Stimulated activated naive CD4-positive, alpha-beta T cell treated with Interleukin-2 at 50 U/mL for 16 hours (primary cell): Measurements from ENCODE around the gene PPL.
"Not testable (repeated sequence)": the region's sequence is repeated elsewhere in the genome, so short reads cannot be mapped to it uniquely, and the experiment has no call there.

Source experiments
- DNase-seq: peaks from one replicate; lab custom pipeline; 2025; lab: John Stamatoyannopoulos, UW

The PPL gene

GRCh38 chr16:4936991-4937781 is at the start of gene PPL:
Gene PPL, minus strand, starts transcription at chr16:4937148. Its CDS starts 103 bp downstream, at chr16:4937045.
- no peak for DNase-seq

GRCh38 chr16:4984174-4984990 is 47.4 kb upstream of the PPL start:
- DNase-seq: no peak

- DNase-seq: no peak
Observed at GRCh38 chr16:4982056-4982867, 45.3 kb upstream of the PPL start.

- no peak for DNase-seq
Observed at GRCh38 chr16:4981473-4981872, 44.5 kb upstream of the PPL start.

GRCh38 chr16:4980691-4981090 is 43.7 kb upstream of the PPL start:
- DNase-seq: no peak

GRCh38 chr16:4979736-4980660 is 43.0 kb upstream of the PPL start:
- no peak for DNase-seq

GRCh38 chr16:4979164-4979563 is 42.2 kb upstream of the PPL start:
- no peak for DNase-seq

- no peak for DNase-seq
Observed at GRCh38 chr16:4976611-4977145, 39.7 kb upstream of the PPL start.

- DNase-seq: no peak
Observed at GRCh38 chr16:4976079-4976478, 39.1 kb upstream of the PPL start.

GRCh38 chr16:4972938-4973587 is 36.1 kb upstream of the PPL start:
- no peak for DNase-seq

- DNase-seq: no peak
Observed at GRCh38 chr16:4970010-4970409, 33.1 kb upstream of the PPL start.

GRCh38 chr16:4968879-4969483 is 32.0 kb upstream of the PPL start:
- no peak for DNase-seq

GRCh38 chr16:4968278-4968677 is 31.3 kb upstream of the PPL start:
- DNase-seq: not testable (repeated sequence)

GRCh38 chr16:4966736-4967453 is 29.9 kb upstream of the PPL start:
- no peak for DNase-seq

- DNase-seq: not testable (repeated sequence)
Observed at GRCh38 chr16:4963527-4963926, 26.6 kb upstream of the PPL start.

- no peak for DNase-seq
Observed at GRCh38 chr16:4962716-4963115, 25.8 kb upstream of the PPL start.

- DNase-seq: no peak
Observed at GRCh38 chr16:4960579-4960978, 23.6 kb upstream of the PPL start.

- DNase-seq: no peak
Observed at GRCh38 chr16:4958510-4959438, 21.8 kb upstream of the PPL start.
